K562 (cell line): ENCODE results near the gene PLEKHG5. TPM values are rescaled to one million over a fixed set of nuclear protein-coding genes. Genes with fewer than 3 reads are reported as not detected.

Experiments used
- ATAC-seq: fragments of 200-7000 bp; cut with Tn5 transposase; 3 replicates; pipeline ENCODE4 v1.9.1; 2020; ENCODE audit warnings: moderate library complexity
- BruUV-seq: library from RNA; stranded (reverse); fragments of 400-500 nt; replicated peaks from 2 replicates; lab custom pipeline; 2021; lab: Mats Ljungman, UMichigan
- CTCF ChIA-PET: fragments of 300-600 bp; formaldehyde crosslinking; extraction: SDS; loops from one replicate; lab custom pipeline; 2021; ENCODE audit warnings: low intra/inter-chr PET ratio; lab: Yijun Ruan, JAX
- POLR2A ChIA-PET: fragments of 300-600, 350-650 bp; sonication (Branson Sonifier 250); formaldehyde crosslinking; extraction: SDS; loops from one replicate; lab custom pipeline; 2021; ENCODE audit warnings: antibody characterized with exemption, inconsistent platforms; lab: Yijun Ruan, JAX
- DNase-seq, 4 experiments: peaks; one replicate each; pipeline versions ENCODE4 v3.0.0 to v3.0.0-alpha.2; 2011 to 2018; ENCODE audit warnings: low spot score in 3 of 4, mixed read lengths in 3 of 4; ENCODE audit errors: extremely low read depth in 1 of 4
- FAIRE-seq: peaks from 2 replicates; lab custom pipeline; 2011; peaks lifted over from hg19 to GRCh38; lab: Jason Lieb, UNC
- H2AFZ ChIP-seq: 2 replicates; pipeline ENCODE4 v1.6.0; 2011; ENCODE audit warnings: low read depth, low read length, control low read depth, inconsistent platforms
- H3K27ac ChIP-seq: fragments of 200-600 bp; 3 replicates; pipeline ENCODE4 v1.8.0; 2011; ENCODE audit warnings: low read depth, mild to moderate bottlenecking, control low read depth, inconsistent platforms, low read length, moderate library complexity, mixed read lengths; ENCODE audit errors: extremely low read depth
- H3K27me3 ChIP-seq, 2 experiments: fragments of 300-600 bp in 1 of 2; 2 replicates in 1 of 2; 3 replicates in 1 of 2; pipeline versions ENCODE4 v1.6.0 to v1.8.0; 2011; ENCODE audit warnings: inconsistent platforms in 2 of 2, low read length in 2 of 2, mild to moderate bottlenecking in 1 of 2, mixed read lengths in 1 of 2, moderate library complexity in 1 of 2; ENCODE audit not compliant: control insufficient read depth in 2 of 2, insufficient read depth in 2 of 2
- H3K36me3 ChIP-seq: fragments of 300-600 bp; 3 replicates; pipeline ENCODE4 v1.8.0; 2011; ENCODE audit warnings: mild to moderate bottlenecking, low read length, inconsistent platforms; ENCODE audit not compliant: control insufficient read depth, insufficient read depth
- H3K4me1 ChIP-seq, 2 experiments: fragments of 200-600 bp in 1 of 2; replicated peaks in 1 of 2; 2 replicates in 1 of 2; 3 replicates in 1 of 2; pipeline versions ENCODE4 v1.5.1 to v1.8.0; 2011; ENCODE audit warnings: inconsistent platforms in 2 of 2, low read length in 2 of 2, mild to moderate bottlenecking in 1 of 2, mixed read lengths in 1 of 2, moderate library complexity in 1 of 2; ENCODE audit not compliant: control insufficient read depth in 2 of 2, insufficient read depth in 2 of 2
- H3K4me2 ChIP-seq: 2 replicates; pipeline ENCODE4 v1.6.1; 2011; ENCODE audit warnings: low read length, control low read depth, inconsistent platforms, mixed read lengths; ENCODE audit not compliant: insufficient read depth
- H3K4me3 ChIP-seq: fragments of 200-600 bp; sonication (generic), shearing (Covaris generic); 2 replicates; pipeline ENCODE4 v1.5.1; 2016; ENCODE audit warnings: control low read depth, inconsistent platforms
- H3K79me2 ChIP-seq: fragments of 200-600 bp; 3 replicates; pipeline ENCODE4 v1.8.0; 2011; ENCODE audit warnings: low read length, inconsistent platforms; ENCODE audit not compliant: control insufficient read depth, insufficient read depth
- H3K9ac ChIP-seq, 2 experiments: 2 replicates each; pipeline versions ENCODE4 v1.6.0 to v1.6.1; 2011; ENCODE audit warnings: low read depth in 2 of 2, low read length in 2 of 2, control low read depth in 1 of 2, inconsistent platforms in 1 of 2, mild to moderate bottlenecking in 1 of 2, mixed read lengths in 1 of 2; ENCODE audit not compliant: insufficient read depth in 1 of 2
- H3K9me1 ChIP-seq: one replicate; pipeline ENCODE4 v1.6.0; 2011; ENCODE audit warnings: inconsistent platforms, mild to moderate bottlenecking, low read length, moderate library complexity; ENCODE audit not compliant: control insufficient read depth, insufficient read depth
- H3K9me3 ChIP-seq: replicated peaks from 2 replicates; pipeline ENCODE4 v1.5.1; 2011; ENCODE audit warnings: low read depth, low read length, inconsistent platforms; ENCODE audit not compliant: control insufficient read depth, insufficient read depth
- H4K20me1 ChIP-seq: replicated peaks from 2 replicates; pipeline ENCODE4 v1.6.1; 2011; ENCODE audit warnings: low read length, inconsistent platforms, mixed read lengths; ENCODE audit not compliant: control insufficient read depth, insufficient read depth
- BDP1 ChIP-seq: IDR thresholded peaks from 3 replicates; pipeline ENCODE4 v1.6.1; 2011; ENCODE audit not compliant: insufficient read length, insufficient read depth
- CBFA2T3 ChIP-seq: fragments of 450-650 bp; IDR thresholded peaks from 2 replicates; pipeline ENCODE4 v1.6.1; 2017
- IRF2 ChIP-seq: sonication (generic); formaldehyde crosslinking; IDR thresholded peaks from 2 replicates; pipeline ENCODE4 v1.8.1; 2022; ENCODE audit warnings: mild to moderate bottlenecking, missing genetic modification reagents
- NFE2 ChIP-seq: IDR thresholded peaks from 2 replicates; pipeline ENCODE4 v1.6.1; 2014; ENCODE audit warnings: antibody characterized with exemption, low read depth
- RAD21 ChIP-seq, 2 experiments: fragments of 250-450 bp in 1 of 2; fragments of 450-650 bp in 1 of 2; sonication (Bioruptor Pico) in 1 of 2; formaldehyde crosslinking in 1 of 2; IDR thresholded peaks in 1 of 2; conservative IDR thresholded peaks in 1 of 2; 2 replicates each; pipeline versions ENCODE4 v1.4.0 to v1.8.0; 2020 to 2022; ENCODE audit warnings: mild to moderate bottlenecking in 2 of 2, moderate library complexity in 1 of 2
- SIRT6 ChIP-seq: IDR thresholded peaks from one replicate; pipeline ENCODE4 v1.6.1; 2012; ENCODE audit warnings: low read depth, mild to moderate bottlenecking, control low read depth, inconsistent platforms, low read length, moderate library complexity
- SIX5 ChIP-seq, 2 experiments: IDR thresholded peaks; 2 replicates each; pipeline ENCODE4 v1.6.1; 2011; ENCODE audit warnings: low read length in 2 of 2, borderline replicate concordance in 1 of 2, low read depth in 1 of 2, mild to moderate bottlenecking in 1 of 2, moderate library complexity in 1 of 2; ENCODE audit not compliant: insufficient read depth in 1 of 2
- SMAD2 ChIP-seq: fragments of 150-350 bp; IDR thresholded peaks from 2 replicates; pipeline ENCODE4 v1.6.1; 2014; ENCODE audit warnings: low read depth, mild to moderate bottlenecking, low read length
- SMAD4 ChIP-seq: fragments of 250-450 bp; sonication (Bioruptor Pico); conservative IDR thresholded peaks from 2 replicates; pipeline ENCODE4 v1.8.0; 2021; ENCODE audit warnings: inconsistent platforms, mild to moderate bottlenecking, moderate library complexity
- SP1 ChIP-seq: sonication (generic); formaldehyde crosslinking; IDR thresholded peaks from 2 replicates; pipeline ENCODE4 v1.8.1; 2022; ENCODE audit warnings: mild to moderate bottlenecking, missing genetic modification reagents
- TAF15 ChIP-seq: fragments of 200-400 bp; formaldehyde crosslinking; IDR thresholded peaks from 2 replicates; pipeline ENCODE4 v1.6.1; 2017; ENCODE audit warnings: mild to moderate bottlenecking, low read depth, low read length, moderate library complexity
- ZBTB1 ChIP-seq: sonication (generic); formaldehyde crosslinking; IDR thresholded peaks from 2 replicates; pipeline ENCODE4 v1.8.1; 2023; ENCODE audit warnings: missing genetic modification reagents, low read depth, mild to moderate bottlenecking, borderline replicate concordance
- ZNF561 ChIP-seq: fragments of 450-650 bp; formaldehyde crosslinking; conservative IDR thresholded peaks from 2 replicates; pipeline ENCODE4 v1.4.0; 2020; ENCODE audit warnings: mild to moderate bottlenecking, moderate library complexity
- ZNF668 ChIP-seq: fragments of 250-450 bp; sonication (Bioruptor Pico); IDR thresholded peaks from 2 replicates; pipeline ENCODE4 v1.8.0; 2022; ENCODE audit warnings: mild to moderate bottlenecking, inconsistent platforms
- WGBS: fragments of 100-300 bp; shearing (Covaris generic); methylation state at CpG from one replicate; pipeline ENCODE4 v1.1.6; 2016; ENCODE audit warnings: low coverage, mixed read lengths; ENCODE audit not compliant: insufficient coverage; ENCODE audit errors: missing lambda C conversion rate; 5-methylcytosine and 5-hydroxymethylcytosine counted together
- in situ Hi-C: fragments of 300-500 bp; cut with MboI; formaldehyde crosslinking; loops from 4 replicates; pipeline ENCODE4 v1.15.0; 2018; ENCODE audit warnings: inconsistent platforms, mixed read lengths
- intact Hi-C: fragments of 100-400 bp; cut with micrococcal nuclease; formaldehyde crosslinking; loops from 2 replicates; pipeline ENCODE4 v1.14.2; 2022
- polyA plus RNA-seq, 8 experiments: library from polyadenylated mRNA; depleted of rRNA in 4 of 8; stranded (reverse) in 5 of 8; unstranded in 3 of 8; fragments of >200 nt; fragmentation: Nextera tagmentation in 2 of 8; fragmentation: Illumina TruSeq in 1 of 8; extraction: Ambion mirVana in 2 of 8; extraction: Trizol in 1 of 8; gene quantifications; 2 replicates each; pipeline versions ENCODE4 v1.2.1 to v1.2.3, GENCODE V29; 2011 to 2014; ENCODE audit warnings: inconsistent platforms in 1 of 8, missing spikeins in 1 of 8
- total RNA-seq, 7 experiments: library from RNA; depleted of rRNA in 6 of 7; stranded (reverse); fragments of >200 nt in 6 of 7; fragmentation: Illumina TruSeq in 2 of 7; extraction: Trizol in 2 of 7; gene quantifications; 2 replicates each; pipeline versions ENCODE4 v1.2.1 to v1.2.3, GENCODE V29; 2011 to 2021; ENCODE audit warnings: low replicate concordance in 1 of 7
- TF ChIP-seq, protein P1 (sequence below): IDR thresholded peaks from 3 replicates; pipeline ENCODE4 v1.6.1; 2011; ENCODE audit warnings: borderline replicate concordance, mild to moderate bottlenecking, moderate library complexity; ENCODE audit not compliant: insufficient read length; ENCODE audit errors: extremely low read depth
- TF ChIP-seq, protein P2 (sequence below), 3 experiments: fragments of 200-800 bp in 1 of 3; sonication (Bioruptor generic) in 1 of 3; sonication (generic) in 1 of 3; formaldehyde crosslinking in 1 of 3; IDR thresholded peaks; 2 replicates each; pipeline versions ENCODE4 v1.6.1 to v1.8.0; 2016 to 2022; ENCODE audit warnings: mild to moderate bottlenecking in 2 of 3, missing compliant biosample characterization in 2 of 3, missing genetic modification characterization in 2 of 3, missing genetic modification reagents in 1 of 3
- TF ChIP-seq, protein P3 (sequence below): fragments of 450-650 bp; IDR thresholded peaks from 2 replicates; pipeline ENCODE4 v1.6.1; 2016; ENCODE audit warnings: antibody characterized with exemption

PLEKHG5 gene
- total and polyA plus RNA-seq, 9 of the 15 experiments (the other 6 are each of a cell fraction or from before 2014, with no cell fraction given): 0.04 to 0.29 (median 0.09) TPM; not detected in 3

DNA sequence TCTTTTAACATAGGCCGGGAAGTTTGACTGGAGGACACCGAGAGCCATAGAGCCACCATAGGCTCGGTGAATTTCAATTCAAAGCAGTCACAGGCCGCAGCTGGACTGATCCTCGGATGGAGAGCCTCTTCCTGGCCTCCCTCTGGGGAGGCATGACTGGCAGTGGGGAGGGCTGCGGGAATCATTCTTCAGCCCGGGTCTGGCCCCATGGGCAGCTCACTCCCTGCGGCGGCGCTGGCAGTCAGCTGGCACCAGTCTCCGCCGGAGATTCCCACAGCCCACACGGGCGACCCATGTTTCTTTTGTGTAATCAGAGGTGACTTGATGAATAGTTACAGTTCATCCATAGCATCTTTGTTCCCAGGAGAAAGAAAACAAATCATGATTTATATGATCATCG, 56.3 kb downstream of the PLEKHG5 start:
- no peak for ATAC-seq

More for the DNA sequence above, 56.3 kb downstream of the PLEKHG5 start:
- FAIRE-seq (no peak), DNase-seq (no peak)
- Histone ChIP-seq H3K4me3 (no peak overlapping the region), H3K79me2 (no peaks in the 10 kb centered on the region), H3K36me3 (no peaks in the 10 kb centered on the region), H3K9ac (no peak overlapping the region), H3K4me2 (no peak overlapping the region), H3K4me1 (peaks cover 3 to 26% of the 10 kb centered on the region in 2 experiments; a peak in 4 of 5 replicates), H3K27ac (no peak overlapping the region), H2AFZ (no peak overlapping the region), H3K9me3 (no peaks in the 10 kb centered on the region)
- 46% methylated on average over 15 of the region's 15 CpGs for WGBS
- intact Hi-C loops (loop anchor here (5.0 kb wide), 1 partner anchor 33 kb away; no protein-coding TSS in a partner anchor), in situ Hi-C loops (no loop called here)
- POLR2A ChIA-PET: no interaction called here
- no peak for TF ChIP-seq ZNF561 (CRISPR knock-in tag)
- TF ChIP-seq, protein P1, sequence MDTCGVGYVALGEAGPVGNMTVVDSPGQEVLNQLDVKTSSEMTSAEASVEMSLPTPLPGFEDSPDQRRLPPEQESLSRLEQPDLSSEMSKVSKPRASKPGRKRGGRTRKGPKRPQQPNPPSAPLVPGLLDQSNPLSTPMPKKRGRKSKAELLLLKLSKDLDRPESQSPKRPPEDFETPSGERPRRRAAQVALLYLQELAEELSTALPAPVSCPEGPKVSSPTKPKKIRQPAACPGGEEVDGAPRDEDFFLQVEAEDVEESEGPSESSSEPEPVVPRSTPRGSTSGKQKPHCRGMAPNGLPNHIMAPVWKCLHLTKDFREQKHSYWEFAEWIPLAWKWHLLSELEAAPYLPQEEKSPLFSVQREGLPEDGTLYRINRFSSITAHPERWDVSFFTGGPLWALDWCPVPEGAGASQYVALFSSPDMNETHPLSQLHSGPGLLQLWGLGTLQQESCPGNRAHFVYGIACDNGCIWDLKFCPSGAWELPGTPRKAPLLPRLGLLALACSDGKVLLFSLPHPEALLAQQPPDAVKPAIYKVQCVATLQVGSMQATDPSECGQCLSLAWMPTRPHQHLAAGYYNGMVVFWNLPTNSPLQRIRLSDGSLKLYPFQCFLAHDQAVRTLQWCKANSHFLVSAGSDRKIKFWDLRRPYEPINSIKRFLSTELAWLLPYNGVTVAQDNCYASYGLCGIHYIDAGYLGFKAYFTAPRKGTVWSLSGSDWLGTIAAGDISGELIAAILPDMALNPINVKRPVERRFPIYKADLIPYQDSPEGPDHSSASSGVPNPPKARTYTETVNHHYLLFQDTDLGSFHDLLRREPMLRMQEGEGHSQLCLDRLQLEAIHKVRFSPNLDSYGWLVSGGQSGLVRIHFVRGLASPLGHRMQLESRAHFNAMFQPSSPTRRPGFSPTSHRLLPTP: no peak
- TF ChIP-seq TAF15: no peak
- no peak for TF ChIP-seq SIRT6
- TF ChIP-seq CBFA2T3: no peak
- TF ChIP-seq, protein P2, sequence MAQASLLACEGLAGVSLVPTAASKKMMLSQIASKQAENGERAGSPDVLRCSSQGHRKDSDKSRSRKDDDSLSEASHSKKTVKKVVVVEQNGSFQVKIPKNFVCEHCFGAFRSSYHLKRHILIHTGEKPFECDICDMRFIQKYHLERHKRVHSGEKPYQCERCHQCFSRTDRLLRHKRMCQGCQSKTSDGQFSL (CRISPR knock-in tag; IDR thresholded peaks at IDR 0.05): no peak
- TF ChIP-seq, protein P2 (tag; IDR thresholded peaks at IDR 0.05): no peak
- TF ChIP-seq ZNF668 (CRISPR knock-in tag): no peak
- no peak for TF ChIP-seq SMAD2
- no peak for TF ChIP-seq BDP1
- no peak for TF ChIP-seq RAD21 (CRISPR knock-in tag; conservative IDR thresholded peaks at IDR 0.05 in 1 of 2, IDR thresholded peaks at IDR 0.05 in 1 of 2)
- TF ChIP-seq, protein P3, sequence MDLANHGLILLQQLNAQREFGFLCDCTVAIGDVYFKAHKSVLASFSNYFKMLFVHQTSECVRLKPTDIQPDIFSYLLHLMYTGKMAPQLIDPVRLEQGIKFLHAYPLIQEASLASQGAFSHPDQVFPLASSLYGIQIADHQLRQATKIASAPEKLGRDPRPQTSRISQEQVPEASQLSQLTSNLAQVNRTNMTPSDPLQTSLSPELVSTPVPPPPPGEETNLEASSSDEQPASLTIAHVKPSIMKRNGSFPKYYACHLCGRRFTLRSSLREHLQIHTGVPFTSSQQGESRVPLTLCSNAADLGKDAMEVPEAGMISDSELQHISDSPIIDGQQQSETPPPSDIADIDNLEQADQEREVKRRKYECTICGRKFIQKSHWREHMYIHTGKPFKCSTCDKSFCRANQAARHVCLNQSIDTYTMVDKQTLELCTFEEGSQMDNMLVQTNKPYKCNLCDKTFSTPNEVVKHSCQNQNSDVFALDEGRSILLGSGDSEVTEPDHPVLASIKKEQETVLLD: no peak
- no peak for TF ChIP-seq SP1 (CRISPR knock-in tag)
- TF ChIP-seq IRF2: no peak
- TF ChIP-seq ZBTB1: no peak
- no peak for TF ChIP-seq NFE2
- no peak for TF ChIP-seq SMAD4
- no peak for TF ChIP-seq SIX5 (IDR thresholded peaks at IDR 0.05; ENCODE audit: borderline replicate concordance in 1 of 2, insufficient read depth in 1 of 2, low read depth in 1 of 2, low read length in 2 of 2)
- TF ChIP-seq, all 486 proteins: peak for 0
- Histone ChIP-seq H4K20me1 (peaks cover 24% of the 10 kb centered on the region), H3K9me1 (no peaks in the 10 kb centered on the region), H3K27me3 (peaks cover 5 to 44% of the 10 kb centered on the region in 2 experiments; a peak in 4 of 5 replicates)
- BruUV-seq: no TSS peak
- CTCF ChIA-PET: no interaction called here
